Tracheal epithelial cell (primary cell): Measurements from ENCODE around the gene UBE2Q1. TPM values are rescaled to one million over a fixed set of nuclear protein-coding genes. Genes with fewer than 3 reads are reported as not detected.

ENCODE experiments used
- total RNA-seq: library from RNA; depleted of rRNA; stranded (reverse); fragments of >200 nt; gene quantifications from 2 replicates; pipeline ENCODE4 v1.2.1, GENCODE V29; 2014

The UBE2Q1 gene
- total RNA-seq, result 17.8 and 21.7 TPM in 2 replicates

GRCh38 chr1:154557939-154558719 is at the start of gene UBE2Q1:
Gene UBE2Q1, minus strand, starts transcription at chr1:154558662. Its CDS starts 109 bp downstream, at chr1:154558553.

DNA sequence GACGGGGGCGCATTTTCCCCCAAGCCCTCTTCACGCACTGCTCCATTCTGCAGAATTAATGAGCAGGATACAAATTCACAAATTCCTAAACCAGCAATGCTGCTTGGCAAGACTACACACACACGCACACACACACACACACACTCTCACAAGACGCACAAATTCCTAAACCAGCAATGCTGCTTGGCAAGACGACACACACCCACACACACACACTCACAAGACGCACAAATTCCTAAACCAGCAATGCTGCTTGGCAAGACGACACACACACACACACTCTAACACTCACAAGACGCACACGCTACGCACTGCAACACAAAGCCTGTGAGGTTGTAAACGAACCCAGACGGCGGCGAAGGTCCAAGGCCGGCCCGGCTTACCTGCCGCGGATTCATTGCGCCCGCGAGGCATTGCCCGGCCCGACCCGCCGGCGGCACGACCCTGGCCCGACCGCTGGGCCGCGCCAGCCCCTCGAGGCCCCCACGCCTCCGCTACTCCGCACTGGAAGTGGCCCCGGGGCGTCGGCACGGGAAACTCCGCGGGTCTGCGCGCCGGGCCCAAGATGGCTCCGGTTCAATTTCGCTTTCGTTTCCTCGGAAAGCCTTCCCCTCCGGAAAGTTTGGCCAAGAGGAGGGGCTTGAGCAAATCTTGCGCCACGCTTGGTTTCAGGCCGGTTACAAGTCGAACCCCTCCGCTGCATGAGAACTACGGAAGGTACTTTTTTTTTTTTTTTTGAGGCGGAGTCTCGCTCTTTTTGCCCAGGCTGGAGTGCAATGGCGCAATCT is 49.3 kb upstream of the UBE2Q1 start, which contains the start of gene ADAR:
Gene ADAR (minus strand): TSS at position 578 of the 788 bp plus-strand sequence. CDS start 180 bp downstream, at position 398.

DNA sequence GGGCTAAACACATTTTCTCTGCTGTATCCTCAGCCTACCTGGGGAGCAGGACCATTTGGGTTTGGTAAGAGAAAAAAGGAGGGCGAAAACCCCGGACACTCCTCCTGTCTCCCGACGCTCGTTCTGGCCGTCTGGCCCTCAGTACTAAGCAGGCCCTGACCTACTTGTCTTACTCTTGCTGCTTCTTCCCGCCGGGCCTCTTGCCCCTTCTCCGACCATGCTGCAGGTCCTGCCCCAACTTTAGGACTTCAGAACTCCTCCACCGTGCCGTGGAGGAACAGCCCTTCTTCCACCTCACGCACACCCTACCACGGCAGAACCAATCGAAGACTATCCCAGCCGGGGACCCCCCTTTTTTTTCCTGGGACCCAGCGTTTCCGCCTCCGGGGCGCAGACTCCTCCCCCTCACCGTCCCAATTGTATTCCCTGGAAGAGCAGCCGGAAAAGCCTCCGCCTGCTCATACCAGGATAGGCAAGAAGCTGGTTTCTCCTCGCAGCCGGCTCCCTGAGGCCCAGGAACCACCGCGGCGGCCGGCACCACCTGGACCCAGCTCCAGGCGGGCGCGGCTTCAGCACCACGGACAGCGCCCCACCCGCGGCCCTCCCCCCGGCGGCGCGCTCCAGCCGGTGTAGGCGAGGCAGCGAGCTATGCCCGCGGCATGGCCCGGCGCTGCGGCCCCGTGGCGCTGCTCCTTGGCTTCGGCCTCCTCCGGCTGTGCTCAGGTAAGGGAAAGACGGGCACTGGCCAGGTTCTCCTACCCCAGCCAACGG is 9.1 kb upstream of the UBE2Q1 start, which contains the start of gene CHRNB2:
Gene CHRNB2 (plus strand): TSS at position 393 of the 771 bp plus-strand sequence. CDS start 267 bp downstream, at position 660.

DNA sequence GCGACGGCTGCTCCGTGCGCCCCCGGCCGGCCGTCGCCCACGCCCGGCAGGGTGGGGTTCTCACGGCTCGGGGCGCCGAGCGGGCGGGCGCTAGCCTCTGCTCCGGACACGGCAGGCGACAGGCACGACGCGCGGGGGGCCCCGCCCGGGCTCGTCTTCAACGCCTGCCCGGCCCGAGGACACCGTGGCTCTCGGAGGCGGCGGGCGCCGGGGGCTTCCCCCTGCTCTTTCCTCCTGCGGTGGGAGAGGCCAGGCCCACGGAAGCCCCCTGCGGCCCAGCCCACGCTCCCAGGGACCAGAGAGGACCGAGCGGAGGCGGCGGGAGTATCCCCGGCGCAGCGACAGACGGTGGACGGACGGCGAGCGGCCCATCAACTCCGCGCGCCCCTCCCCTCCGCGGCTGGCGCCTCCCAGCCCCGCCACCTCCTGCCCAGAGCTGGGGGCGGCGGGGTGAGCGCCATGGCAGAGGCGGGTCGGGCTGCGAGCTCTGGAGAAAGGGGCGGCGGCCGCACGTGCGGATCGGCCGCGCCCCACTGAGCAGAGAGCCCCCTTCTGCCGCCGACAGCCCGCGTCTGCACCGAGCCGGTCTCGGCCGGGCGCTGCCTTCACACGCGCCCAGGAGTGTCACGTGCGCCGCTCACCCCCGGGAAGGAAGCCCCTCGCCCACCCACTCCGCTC is 56.3 kb downstream of the UBE2Q1 start, which contains the start of the genes SHE and TDRD10:
Gene SHE (minus strand): TSS at position 347 of the 678 bp plus-strand sequence. CDS start 386 bp downstream, outside the sequence.
Gene TDRD10 (plus strand): TSS at position 154 of the 678 bp plus-strand sequence. CDS start 4,685 bp downstream, outside the sequence.

Other genes starting within 250 kb of the UBE2Q1 start
- under 0.01 TPM in 1 of 2 replicates, not detected in the other for gene AQP10, start 237.6 kb downstream of the UBE2Q1 start, total RNA-seq
- 11.3 and 45.8 TPM in 2 replicates for gene ATP8B2, start 233.1 kb downstream of the UBE2Q1 start, total RNA-seq
- gene IL6R, start 153.3 kb downstream of the UBE2Q1 start, total RNA-seq, result 16.0 and 49.4 TPM in 2 replicates
- not detected in 2 replicates for gene TDRD10, start 56.4 kb downstream of the UBE2Q1 start, total RNA-seq
- gene SHE, start 56.2 kb downstream of the UBE2Q1 start, total RNA-seq, result under 0.01 and 0.24 TPM in 2 replicates
- under 0.01 TPM in 1 of 2 replicates, not detected in the other for gene CHRNB2, start 9.1 kb upstream of the UBE2Q1 start, total RNA-seq
- 57.6 and 59.5 TPM in 2 replicates for gene ADAR, start 49.5 kb upstream of the UBE2Q1 start, total RNA-seq